ENCODE results near the gene ENPP3. TPM values are rescaled to one million over a fixed set of nuclear protein-coding genes. Genes with fewer than 3 reads are reported as not detected.

ENPP3 gene
- total RNA-seq, 1 donor from 2014 or later = 0.09 TPM

- H3F3A ChIP-seq (ENCODE audit: low read depth) = no peaks in the 10 kb centered on the region
- H4K20me1 ChIP-seq (ENCODE audit: low read depth) = no peaks in the 10 kb centered on the region
- no peaks in the 10 kb centered on the region for H3K4me1 Mint-ChIP-seq
- H3K9me3 Mint-ChIP-seq = no peaks in the 10 kb centered on the region
- no peak overlapping the region for H3K9ac ChIP-seq
- no peaks in the 10 kb centered on the region for H3K79me2 ChIP-seq (ENCODE audit: low read depth)
- no peaks in the 10 kb centered on the region for H3K4me1 ChIP-seq
- no peak overlapping the region for H3K27ac ChIP-seq
- no peaks in the 10 kb centered on the region for H3K27me3 Mint-ChIP-seq (ENCODE audit: insufficient read depth, low read depth)
- no peak overlapping the region for H3K4me3 ChIP-seq
- DNase-seq (ENCODE audit: low spot score) = no peak
- no peak for TF ChIP-seq EZH2 (IDR thresholded peaks at IDR 0.05)
- no peak for TF ChIP-seq EZH2phosphoT487 (IDR thresholded peaks at IDR 0.05)
- TF ChIP-seq, protein P1, sequence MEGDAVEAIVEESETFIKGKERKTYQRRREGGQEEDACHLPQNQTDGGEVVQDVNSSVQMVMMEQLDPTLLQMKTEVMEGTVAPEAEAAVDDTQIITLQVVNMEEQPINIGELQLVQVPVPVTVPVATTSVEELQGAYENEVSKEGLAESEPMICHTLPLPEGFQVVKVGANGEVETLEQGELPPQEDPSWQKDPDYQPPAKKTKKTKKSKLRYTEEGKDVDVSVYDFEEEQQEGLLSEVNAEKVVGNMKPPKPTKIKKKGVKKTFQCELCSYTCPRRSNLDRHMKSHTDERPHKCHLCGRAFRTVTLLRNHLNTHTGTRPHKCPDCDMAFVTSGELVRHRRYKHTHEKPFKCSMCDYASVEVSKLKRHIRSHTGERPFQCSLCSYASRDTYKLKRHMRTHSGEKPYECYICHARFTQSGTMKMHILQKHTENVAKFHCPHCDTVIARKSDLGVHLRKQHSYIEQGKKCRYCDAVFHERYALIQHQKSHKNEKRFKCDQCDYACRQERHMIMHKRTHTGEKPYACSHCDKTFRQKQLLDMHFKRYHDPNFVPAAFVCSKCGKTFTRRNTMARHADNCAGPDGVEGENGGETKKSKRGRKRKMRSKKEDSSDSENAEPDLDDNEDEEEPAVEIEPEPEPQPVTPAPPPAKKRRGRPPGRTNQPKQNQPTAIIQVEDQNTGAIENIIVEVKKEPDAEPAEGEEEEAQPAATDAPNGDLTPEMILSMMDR (IDR thresholded peaks at IDR 0.05) = no peak
- no peaks in the 10 kb centered on the region for H3K36me3 Mint-ChIP-seq
- H3K4me3 Mint-ChIP-seq = no peak overlapping the region
- no peaks in the 10 kb centered on the region for H3K36me3 ChIP-seq
- no peak overlapping the region for H3K27ac Mint-ChIP-seq
- H3K27me3 ChIP-seq = no peaks in the 10 kb centered on the region
- no peaks in the 10 kb centered on the region for H3K9me3 ChIP-seq (ENCODE audit: low read depth)
- no peak overlapping the region for H2AFZ ChIP-seq (replicated peaks)
- H3K4me2 ChIP-seq = no peak overlapping the region
Observed at GRCh38 chr6:131754088-131754487, 117.0 kb downstream of the ENPP3 start.

DNA sequence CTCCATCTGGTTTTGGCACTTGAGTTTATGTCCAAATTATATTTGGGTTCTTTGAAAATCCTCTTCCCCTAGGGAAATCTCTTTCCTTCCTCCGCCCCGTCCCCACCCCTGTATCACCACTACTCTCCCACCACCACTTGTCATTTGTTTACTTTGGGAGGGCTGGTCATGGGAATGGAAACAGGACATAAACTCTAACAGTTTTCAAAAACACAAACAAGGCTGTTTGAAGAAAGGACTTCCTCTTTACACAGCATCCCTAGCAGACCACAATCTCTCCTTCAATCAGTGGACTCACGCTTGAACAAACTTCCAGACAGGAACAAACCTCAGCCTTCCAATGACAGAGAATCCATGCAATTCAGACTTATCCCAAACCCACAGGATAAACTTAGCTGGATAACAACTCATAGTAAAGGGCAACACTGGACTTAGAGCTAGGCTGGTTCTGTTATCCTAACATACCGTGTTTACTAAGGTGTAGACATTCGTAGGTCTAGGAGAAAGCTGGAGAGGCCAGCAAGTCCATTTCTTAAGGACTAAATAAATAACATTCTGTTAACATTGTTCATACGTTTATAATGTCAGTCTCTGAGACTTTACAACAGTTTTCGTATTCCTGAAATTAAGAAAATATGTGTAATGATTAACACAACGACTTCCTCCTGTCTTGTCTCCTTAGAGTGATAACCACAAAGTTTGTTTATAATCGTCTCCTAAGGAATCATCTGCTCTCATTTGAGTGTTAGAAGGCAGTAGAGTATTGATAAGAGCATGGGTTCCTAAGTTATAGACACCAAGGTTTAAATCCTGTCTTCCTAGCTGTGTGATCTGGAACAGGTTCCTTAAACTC, 117.8 kb downstream of the ENPP3 start:
- H3K27ac ChIP-seq = no peak overlapping the region
- no peaks in the 10 kb centered on the region for H4K20me1 ChIP-seq (ENCODE audit: low read depth)
- Mint-ChIP-seq H3K4me1 (no peaks in the 10 kb centered on the region), H3K27ac (no peak overlapping the region), H3K36me3 (no peaks in the 10 kb centered on the region), H3K27me3 (ENCODE audit: insufficient read depth, low read depth) (no peaks in the 10 kb centered on the region), H3K9me3 (no peaks in the 10 kb centered on the region), H3K4me3 (no peak overlapping the region)
- TF ChIP-seq EZH2 (IDR thresholded peaks at IDR 0.05) (no peak), EZH2phosphoT487 (IDR thresholded peaks at IDR 0.05) (no peak)
- TF ChIP-seq, protein P1 (IDR thresholded peaks at IDR 0.05) = no peak
- DNase-seq (ENCODE audit: low spot score) = no peak
- no peaks in the 10 kb centered on the region for H3K9me3 ChIP-seq (ENCODE audit: low read depth)
- H3K79me2 ChIP-seq (ENCODE audit: low read depth) = no peaks in the 10 kb centered on the region
- H3K36me3 ChIP-seq = no peaks in the 10 kb centered on the region
- H3K9ac ChIP-seq = no peak overlapping the region
- no peak overlapping the region for H3K4me2 ChIP-seq
- no peaks in the 10 kb centered on the region for H3K27me3 ChIP-seq
- H3F3A ChIP-seq (ENCODE audit: low read depth) = no peaks in the 10 kb centered on the region
- H3K4me1 ChIP-seq = no peaks in the 10 kb centered on the region
- H3K4me3 ChIP-seq = no peak overlapping the region
- no peak overlapping the region for H2AFZ ChIP-seq (replicated peaks)

GRCh38 chr6:131755597-131755996, 118.5 kb downstream of the ENPP3 start:
- H3F3A ChIP-seq (ENCODE audit: low read depth) = no peaks in the 10 kb centered on the region
- no peaks in the 10 kb centered on the region for H3K27me3 ChIP-seq
- Mint-ChIP-seq H3K27ac (no peak overlapping the region), H3K36me3 (no peaks in the 10 kb centered on the region), H3K9me3 (no peaks in the 10 kb centered on the region), H3K4me1 (no peaks in the 10 kb centered on the region), H3K27me3 (ENCODE audit: insufficient read depth, low read depth) (no peaks in the 10 kb centered on the region), H3K4me3 (no peak overlapping the region)
- H2AFZ ChIP-seq (replicated peaks) = no peak overlapping the region
- H3K36me3 ChIP-seq = no peaks in the 10 kb centered on the region
- no peaks in the 10 kb centered on the region for H3K9me3 ChIP-seq (ENCODE audit: low read depth)
- H3K27ac ChIP-seq = no peak overlapping the region
- no peak overlapping the region for H3K4me3 ChIP-seq
- no peaks in the 10 kb centered on the region for H4K20me1 ChIP-seq (ENCODE audit: low read depth)
- no peak for DNase-seq (ENCODE audit: low spot score)
- no peak overlapping the region for H3K9ac ChIP-seq
- H3K4me2 ChIP-seq = no peak overlapping the region
- no peaks in the 10 kb centered on the region for H3K79me2 ChIP-seq (ENCODE audit: low read depth)
- TF ChIP-seq EZH2phosphoT487 (IDR thresholded peaks at IDR 0.05) = no peak
- TF ChIP-seq, protein P1 (IDR thresholded peaks at IDR 0.05) = no peak
- no peak for TF ChIP-seq EZH2 (IDR thresholded peaks at IDR 0.05)
- H3K4me1 ChIP-seq = no peaks in the 10 kb centered on the region

All from neural progenitor cell (in vitro differentiated cells).